Neural crest cell (in vitro differentiated cells): ENCODE data around the gene FBXO11. TPM values are rescaled to one million over a fixed set of nuclear protein-coding genes. Genes with fewer than 3 reads are reported as not detected.
"Not testable (repeated sequence)": the region's sequence is repeated elsewhere in the genome, so short reads cannot be mapped to it uniquely, and the experiment has no call there.

Experiments used
- DNase-seq: peaks from one replicate; pipeline ENCODE4 v3.0.0; 2021; ENCODE audit warnings: low read depth, mixed read lengths, low spot score
- H3K27ac Mint-ChIP-seq: one replicate; pipeline ENCODE4 v1.8.0; 2021; ENCODE audit warnings: mild to moderate bottlenecking, mixed read lengths; ENCODE audit not compliant: unreplicated experiment
- H3K27me3 Mint-ChIP-seq: 2 replicates; pipeline ENCODE4 v1.8.0; 2021; ENCODE audit warnings: low read depth, mild to moderate bottlenecking, mixed read lengths
- H3K36me3 Mint-ChIP-seq: 2 replicates; pipeline ENCODE4 v1.8.0; 2021; ENCODE audit warnings: low read depth, mild to moderate bottlenecking, mixed read lengths
- H3K4me1 Mint-ChIP-seq: 2 replicates; pipeline ENCODE4 v1.8.0; 2021; ENCODE audit warnings: mixed read lengths
- H3K4me3 Mint-ChIP-seq: one replicate; pipeline ENCODE4 v1.8.0; 2021; ENCODE audit warnings: mild to moderate bottlenecking, mixed read lengths
- H3K9me3 Mint-ChIP-seq: 2 replicates; pipeline ENCODE4 v1.8.0; 2021; ENCODE audit warnings: mixed read lengths
- total RNA-seq: library from RNA; stranded (reverse); gene quantifications from 2 replicates; pipeline ENCODE4 v1.2.1, GENCODE V29; 2021
- TF ChIP-seq, protein P1 (sequence below): fragments of 200-600 bp; sonication (generic); conservative IDR thresholded peaks from 2 replicates; pipeline ENCODE4 v1.5.0; 2021; ENCODE audit warnings: antibody characterized with exemption, mild to moderate bottlenecking

FBXO11 gene
- total RNA-seq, 1 donor from 2014 or later, result 86.3 TPM

DNA sequence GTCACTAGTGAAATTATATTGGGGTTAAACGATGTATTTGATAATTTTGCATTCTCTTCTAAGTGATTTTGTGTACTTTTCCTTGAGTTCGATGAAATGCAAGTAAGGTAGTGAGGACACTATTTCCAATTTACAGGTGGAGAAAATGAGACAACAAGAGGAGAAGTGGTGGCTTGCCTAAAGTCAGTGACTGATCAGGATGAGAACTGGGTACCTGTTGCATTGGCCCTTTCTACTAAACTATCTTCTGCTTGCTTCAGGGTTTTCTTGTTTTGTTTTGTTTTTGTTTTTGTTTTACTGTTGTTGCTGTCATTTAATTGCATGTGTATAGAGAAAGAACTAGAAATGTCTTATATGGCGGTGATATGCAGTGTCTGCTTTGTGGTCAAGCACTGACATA lies 31.4 kb upstream of the FBXO11 start:
- Mint-ChIP-seq H3K27ac (no peak overlapping the region), H3K27me3 (no peaks in the 10 kb centered on the region), H3K9me3 (no peaks in the 10 kb centered on the region), H3K4me3 (no peak overlapping the region), H3K4me1 (peaks cover 8% of the 10 kb centered on the region), H3K36me3 (no peaks in the 10 kb centered on the region)
- no peak for DNase-seq
- TF ChIP-seq, protein P1, sequence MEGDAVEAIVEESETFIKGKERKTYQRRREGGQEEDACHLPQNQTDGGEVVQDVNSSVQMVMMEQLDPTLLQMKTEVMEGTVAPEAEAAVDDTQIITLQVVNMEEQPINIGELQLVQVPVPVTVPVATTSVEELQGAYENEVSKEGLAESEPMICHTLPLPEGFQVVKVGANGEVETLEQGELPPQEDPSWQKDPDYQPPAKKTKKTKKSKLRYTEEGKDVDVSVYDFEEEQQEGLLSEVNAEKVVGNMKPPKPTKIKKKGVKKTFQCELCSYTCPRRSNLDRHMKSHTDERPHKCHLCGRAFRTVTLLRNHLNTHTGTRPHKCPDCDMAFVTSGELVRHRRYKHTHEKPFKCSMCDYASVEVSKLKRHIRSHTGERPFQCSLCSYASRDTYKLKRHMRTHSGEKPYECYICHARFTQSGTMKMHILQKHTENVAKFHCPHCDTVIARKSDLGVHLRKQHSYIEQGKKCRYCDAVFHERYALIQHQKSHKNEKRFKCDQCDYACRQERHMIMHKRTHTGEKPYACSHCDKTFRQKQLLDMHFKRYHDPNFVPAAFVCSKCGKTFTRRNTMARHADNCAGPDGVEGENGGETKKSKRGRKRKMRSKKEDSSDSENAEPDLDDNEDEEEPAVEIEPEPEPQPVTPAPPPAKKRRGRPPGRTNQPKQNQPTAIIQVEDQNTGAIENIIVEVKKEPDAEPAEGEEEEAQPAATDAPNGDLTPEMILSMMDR, result no peak

DNA sequence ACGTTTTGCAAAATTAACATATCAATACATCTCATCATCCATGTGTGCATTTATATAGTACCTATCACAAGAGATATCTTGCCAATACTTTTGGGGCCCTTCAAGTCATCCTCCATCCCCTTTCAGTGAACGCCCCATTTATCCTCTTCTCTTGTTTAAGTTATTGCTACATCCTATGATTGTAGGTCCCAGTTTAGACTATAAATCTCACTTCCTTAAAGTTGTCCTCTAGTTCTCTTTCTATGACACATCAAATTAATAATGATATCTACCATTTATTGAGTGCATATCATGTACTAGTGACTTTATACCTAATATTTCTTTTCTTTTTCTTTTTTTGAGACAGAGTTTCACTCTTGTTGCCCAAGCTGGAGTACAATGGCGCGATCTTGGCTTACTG lies 28.8 kb upstream of the FBXO11 start:
- no peaks in the 10 kb centered on the region for H3K36me3 Mint-ChIP-seq
- no peaks in the 10 kb centered on the region for H3K9me3 Mint-ChIP-seq
- peaks cover 8% of the 10 kb centered on the region for H3K4me1 Mint-ChIP-seq
- DNase-seq, result no peak
- TF ChIP-seq, protein P1, result no peak
- H3K27me3 Mint-ChIP-seq, result no peaks in the 10 kb centered on the region
- H3K4me3 Mint-ChIP-seq, result no peak overlapping the region
- H3K27ac Mint-ChIP-seq, result no peak overlapping the region

DNA sequence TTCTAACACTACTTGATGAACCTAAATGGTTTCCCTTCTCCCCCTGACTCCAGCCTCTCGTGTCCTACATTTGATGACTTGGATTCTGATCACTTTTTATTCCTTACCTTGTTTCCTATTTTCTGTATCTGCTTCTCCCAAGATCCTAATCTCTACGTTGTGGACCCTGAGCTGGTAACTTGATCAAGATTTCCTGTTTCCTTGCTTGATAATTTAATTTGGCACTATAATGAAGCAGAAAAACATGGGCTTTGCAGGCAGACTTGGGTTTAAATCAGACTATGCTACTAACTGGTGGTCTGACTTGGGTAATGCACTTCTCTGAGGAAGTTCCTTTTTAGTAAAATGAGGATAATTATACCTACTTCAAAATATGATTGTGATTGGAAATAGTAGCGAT lies 11.7 kb upstream of the FBXO11 start:
- Mint-ChIP-seq H3K4me3 (no peak overlapping the region), H3K27me3 (no peaks in the 10 kb centered on the region), H3K4me1 (peaks cover 14% of the 10 kb centered on the region), H3K9me3 (no peaks in the 10 kb centered on the region), H3K27ac (no peak overlapping the region), H3K36me3 (no peaks in the 10 kb centered on the region)
- TF ChIP-seq, protein P1, result no peak
- no peak for DNase-seq

DNA sequence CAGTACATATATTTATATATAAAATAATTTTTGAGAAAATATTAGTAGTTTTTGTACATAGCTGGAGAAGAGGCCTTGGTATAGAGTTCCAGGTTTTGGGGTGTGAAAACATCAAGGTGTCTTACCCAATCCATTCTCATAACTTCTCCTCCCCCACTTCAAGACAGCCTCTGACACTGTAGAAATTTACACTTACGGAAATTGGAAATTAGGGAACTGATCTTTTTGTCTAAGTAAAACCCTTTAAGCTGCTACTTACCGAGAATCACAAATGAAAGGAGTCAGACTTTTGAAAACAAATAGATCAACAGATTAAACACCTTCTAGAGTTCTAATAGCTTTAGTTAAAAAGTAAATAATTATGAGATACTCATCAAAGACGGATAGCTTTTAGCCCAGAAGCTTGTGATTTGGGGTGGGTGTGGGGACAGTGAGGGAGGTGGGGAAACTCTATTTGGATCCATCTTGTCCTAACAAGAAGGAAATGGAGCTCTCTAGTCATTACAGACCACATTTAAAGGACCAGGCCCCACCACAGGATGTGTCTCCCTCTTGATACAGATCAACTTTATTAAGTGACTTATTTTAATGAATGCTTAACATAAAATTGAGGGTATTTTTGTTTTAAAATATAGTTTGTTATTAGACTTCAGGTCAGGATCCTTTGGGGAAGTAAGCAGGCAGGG lies 11.1 kb upstream of the FBXO11 start:
- Mint-ChIP-seq H3K27ac (no peak overlapping the region), H3K4me3 (no peak overlapping the region), H3K4me1 (peaks cover 14% of the 10 kb centered on the region), H3K27me3 (no peaks in the 10 kb centered on the region), H3K9me3 (no peaks in the 10 kb centered on the region), H3K36me3 (no peaks in the 10 kb centered on the region)
- TF ChIP-seq, protein P1, result no peak
- no peak for DNase-seq

DNA sequence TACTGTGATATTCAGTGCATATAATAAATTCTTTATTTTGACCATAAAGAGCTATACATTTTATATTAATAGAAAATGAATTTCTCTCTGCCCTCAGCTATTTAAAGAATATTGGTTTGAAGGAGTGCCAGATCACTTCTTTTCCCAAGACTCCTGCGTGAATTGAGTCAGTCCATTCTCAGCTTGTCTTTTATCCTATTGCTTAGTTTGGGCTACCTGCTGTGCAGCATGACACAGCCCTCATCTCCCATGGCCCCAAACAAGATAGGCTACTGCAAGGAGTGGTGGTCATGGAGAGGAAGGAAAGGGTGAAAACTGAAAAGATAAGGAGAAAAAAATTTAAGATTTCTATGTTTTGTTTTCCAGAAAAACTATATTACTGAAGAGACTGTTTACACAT lies 10.1 kb upstream of the FBXO11 start:
- TF ChIP-seq, protein P1, result no peak
- no peak overlapping the region for H3K27ac Mint-ChIP-seq
- no peak overlapping the region for H3K4me3 Mint-ChIP-seq
- H3K36me3 Mint-ChIP-seq, result no peaks in the 10 kb centered on the region
- peaks cover 14% of the 10 kb centered on the region for H3K4me1 Mint-ChIP-seq
- no peak for DNase-seq
- no peaks in the 10 kb centered on the region for H3K27me3 Mint-ChIP-seq
- H3K9me3 Mint-ChIP-seq, result no peaks in the 10 kb centered on the region

DNA sequence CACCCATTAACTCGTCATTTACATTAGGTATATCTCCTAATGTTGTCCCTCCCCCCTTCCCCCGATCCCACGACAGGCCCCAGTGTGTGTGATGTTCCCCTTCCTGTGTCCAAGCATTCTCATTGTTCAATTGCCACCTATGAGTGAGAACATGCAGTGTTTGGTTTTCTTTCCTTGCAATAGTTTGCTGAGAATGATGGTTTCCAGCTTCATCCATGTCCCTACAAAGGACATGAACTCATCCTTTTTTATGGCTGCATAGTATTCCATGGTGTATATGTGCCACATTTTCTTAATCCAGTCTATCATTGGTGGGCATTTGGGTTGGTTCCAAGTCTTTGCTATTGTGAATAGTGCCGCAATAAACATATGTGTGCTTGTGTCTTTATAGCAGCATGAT lies 4.4 kb upstream of the FBXO11 start:
- H3K36me3 Mint-ChIP-seq, H3K27me3 Mint-ChIP-seq, DNase-seq, H3K9me3 Mint-ChIP-seq, H3K4me3 Mint-ChIP-seq, H3K27ac Mint-ChIP-seq: not testable (repeated sequence)
- peaks cover 24% of the 10 kb centered on the region for H3K4me1 Mint-ChIP-seq
